Stimulated activated CD8-positive, alpha-beta memory T cell treated with anti-CD3 and anti-CD28 coated beads, Interleukin-12 subunit alpha, Interleukin-12 subunit beta, amount 100 ng/mL, for 1 hour (primary cell): Measurements from ENCODE around the gene FBN2.

ENCODE experiments used
- DNase-seq: peaks from one replicate; pipeline ENCODE4 v3.0.0-alpha.2; 2020; ENCODE audit warnings: low read depth

Gene FBN2

GRCh38 chr5:128252756-128253155 lies 285.3 kb downstream of the FBN2 start:
- DNase-seq = no peak

DNA sequence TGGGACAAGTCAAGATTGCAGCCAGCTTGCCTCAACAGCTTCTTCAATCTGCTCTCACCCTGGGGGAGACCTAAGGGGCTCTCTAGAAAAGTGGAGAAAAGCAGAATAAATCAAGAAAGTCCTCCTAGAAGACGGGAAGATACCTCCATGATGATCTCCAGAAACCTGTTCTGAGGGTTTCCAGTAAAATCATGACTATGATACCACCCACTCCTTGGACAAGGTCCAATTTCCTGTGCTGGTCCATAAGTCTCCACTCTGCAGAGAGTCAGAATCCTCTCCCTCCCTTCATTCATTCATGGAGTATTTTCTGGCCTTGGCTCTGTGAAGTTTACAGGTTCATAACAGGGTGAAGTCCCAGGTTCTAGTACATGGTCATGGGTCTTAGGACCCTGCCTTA lies 285.8 kb downstream of the FBN2 start:
- no peak for DNase-seq

- DNase-seq = no peak
Measured at GRCh38 chr5:128245974-128246373, 292.1 kb downstream of the FBN2 start.

DNA sequence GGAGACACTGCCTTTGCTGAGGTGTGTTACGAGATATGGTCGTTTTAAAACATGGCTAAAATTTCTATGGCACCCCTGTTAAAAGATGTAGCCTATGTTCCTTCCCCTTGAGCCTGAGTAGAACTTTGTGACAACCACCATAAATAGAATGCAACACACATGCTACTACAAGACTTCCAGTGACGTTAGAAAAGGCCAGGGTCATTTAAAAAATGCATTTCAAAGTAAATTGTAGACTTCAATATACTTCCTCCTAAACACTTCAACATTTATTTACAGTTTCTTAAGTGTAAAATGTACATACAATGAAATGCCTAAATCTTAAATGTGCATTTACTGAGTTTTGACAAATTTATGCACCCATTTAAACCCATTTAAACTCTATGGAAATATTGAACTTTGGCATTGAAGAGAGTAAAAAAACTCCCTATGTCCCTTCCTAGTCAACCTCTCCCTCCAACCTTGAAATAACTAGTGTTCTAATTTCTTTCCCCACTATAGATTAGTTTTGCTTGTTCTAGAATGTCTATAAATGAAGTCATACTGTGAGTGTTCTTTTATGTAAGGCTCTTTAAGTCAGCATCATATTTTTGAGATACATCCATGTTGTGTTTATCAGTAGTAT lies 294.0 kb downstream of the FBN2 start:
- DNase-seq = no peak

DNA sequence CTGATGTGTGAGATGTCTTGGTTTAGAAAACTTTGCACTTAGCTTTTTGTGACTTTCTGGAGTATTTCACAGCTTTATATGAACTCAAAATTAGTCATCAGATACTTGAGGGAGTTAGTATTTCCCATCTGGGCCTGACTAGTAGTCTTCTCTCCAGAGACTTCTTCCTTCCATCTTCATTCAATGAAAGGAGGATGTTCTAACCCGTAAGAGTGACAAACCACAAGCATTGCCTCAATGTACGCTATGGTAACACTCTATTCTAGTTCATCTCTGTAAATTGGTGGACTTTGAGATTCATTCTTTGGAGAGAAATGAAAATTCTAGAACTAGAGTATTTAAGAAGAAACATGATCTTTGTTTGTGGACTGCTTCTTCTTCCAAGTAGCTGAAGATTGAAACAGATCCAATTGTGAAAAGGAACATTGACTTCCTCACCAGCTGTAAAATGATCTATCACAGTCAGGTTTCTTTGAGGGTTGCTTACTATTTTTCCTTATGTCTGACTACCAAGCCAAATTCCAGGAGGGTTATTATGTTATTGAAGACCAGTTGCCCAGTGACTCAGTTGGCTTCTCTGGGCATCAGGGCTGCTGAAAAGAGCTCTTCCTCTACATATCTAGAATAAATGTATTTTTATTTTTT lies 296.9 kb downstream of the FBN2 start:
- no peak for DNase-seq

DNA sequence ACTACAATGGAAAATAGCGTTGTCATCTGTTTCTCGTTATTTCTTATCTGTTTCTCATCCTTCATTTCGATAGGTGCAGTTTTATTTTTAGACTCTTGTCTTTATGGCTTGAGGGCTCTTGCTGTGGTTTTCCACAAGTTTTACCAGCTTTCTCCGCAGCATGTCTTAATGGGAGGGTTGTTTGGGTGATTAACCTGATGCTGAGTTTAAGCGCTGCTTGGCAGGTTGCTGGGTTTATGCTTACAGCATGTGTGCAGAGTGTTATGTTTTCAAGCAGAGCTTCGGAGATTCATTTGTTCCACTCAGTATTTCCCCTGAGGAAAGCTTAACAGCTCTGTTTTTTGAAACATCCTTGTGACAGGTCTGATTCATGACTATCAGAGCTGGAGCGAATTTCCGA lies 300.5 kb downstream of the FBN2 start:
- no peak for DNase-seq

DNA sequence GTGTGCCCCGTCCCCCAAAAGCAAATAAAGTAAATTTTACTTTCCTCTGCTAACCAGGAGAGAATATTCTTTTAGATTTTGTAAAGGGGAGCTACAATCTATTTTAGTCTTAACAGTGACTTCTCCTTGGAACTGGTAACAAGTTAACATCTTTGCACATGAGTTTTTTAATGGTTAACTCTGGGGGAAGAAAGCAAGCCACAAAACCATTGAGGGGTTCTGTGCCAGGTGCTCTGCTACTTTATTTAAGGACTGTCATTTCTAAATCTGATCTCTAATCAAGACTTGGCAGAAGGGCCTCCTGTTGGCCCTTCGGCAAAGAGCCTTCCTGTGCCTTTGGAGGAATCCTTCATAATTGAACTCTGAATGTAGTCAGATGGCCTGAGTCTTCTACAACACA lies 301.0 kb downstream of the FBN2 start:
- no peak for DNase-seq

DNA sequence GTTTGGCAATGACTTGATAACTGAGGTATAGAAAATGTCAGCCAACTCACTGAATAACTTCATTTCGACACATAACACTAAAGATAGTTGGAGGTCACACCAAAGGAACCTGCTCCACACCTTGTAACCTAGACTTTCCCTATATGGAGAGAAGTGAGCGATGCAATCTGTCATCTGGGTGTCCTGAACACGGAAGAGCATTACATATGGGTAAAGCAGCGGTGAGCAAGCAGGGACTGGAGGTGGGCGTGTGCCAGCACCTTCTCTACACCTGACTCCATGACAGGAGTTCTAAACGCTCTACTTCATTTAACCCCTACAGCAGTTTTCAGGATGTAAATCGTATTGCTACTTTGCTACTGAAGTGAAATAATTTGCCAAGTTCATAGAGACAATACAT lies 301.7 kb downstream of the FBN2 start:
- no peak for DNase-seq

- DNase-seq = no peak
Measured at GRCh38 chr5:128234928-128235641, 303.0 kb downstream of the FBN2 start.

DNA sequence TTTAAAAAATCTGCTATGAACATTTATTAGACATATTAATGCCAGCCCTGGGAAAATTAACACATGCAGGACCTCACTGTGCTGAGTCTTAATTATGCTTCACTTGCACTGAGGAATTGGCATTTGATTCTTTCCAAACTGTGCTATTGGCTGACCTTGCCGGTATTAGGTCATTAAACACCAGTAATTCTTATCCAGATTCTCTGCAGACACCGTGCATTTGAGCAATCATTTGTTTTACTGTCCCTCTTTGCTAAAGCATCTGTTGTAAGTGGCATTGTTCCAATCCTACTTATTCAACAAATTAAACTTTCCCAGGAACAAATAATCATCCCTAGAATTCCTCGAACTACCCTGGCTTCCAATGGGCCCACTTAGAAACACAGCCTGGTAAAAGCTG lies 309.5 kb downstream of the FBN2 start:
- no peak for DNase-seq

DNA sequence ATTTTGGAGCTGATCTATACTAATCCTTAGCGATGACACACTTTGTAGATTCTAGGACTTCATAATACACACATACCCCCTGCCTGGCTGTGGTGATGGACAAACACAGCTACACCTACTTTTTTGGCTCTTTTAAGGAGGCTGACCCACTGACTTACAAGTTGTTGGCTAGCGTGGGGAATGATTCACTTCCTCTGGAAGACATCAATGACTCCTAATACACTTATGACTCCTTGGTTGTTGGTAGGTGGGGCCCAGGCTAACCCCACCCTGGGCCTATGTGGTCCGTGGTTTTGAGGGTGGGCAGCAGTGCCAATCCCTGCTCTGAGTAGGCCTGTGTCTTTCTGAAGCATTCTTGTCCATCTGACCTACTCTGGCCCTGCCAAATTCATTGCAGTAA lies 310.0 kb downstream of the FBN2 start:
- DNase-seq = no peak

DNA sequence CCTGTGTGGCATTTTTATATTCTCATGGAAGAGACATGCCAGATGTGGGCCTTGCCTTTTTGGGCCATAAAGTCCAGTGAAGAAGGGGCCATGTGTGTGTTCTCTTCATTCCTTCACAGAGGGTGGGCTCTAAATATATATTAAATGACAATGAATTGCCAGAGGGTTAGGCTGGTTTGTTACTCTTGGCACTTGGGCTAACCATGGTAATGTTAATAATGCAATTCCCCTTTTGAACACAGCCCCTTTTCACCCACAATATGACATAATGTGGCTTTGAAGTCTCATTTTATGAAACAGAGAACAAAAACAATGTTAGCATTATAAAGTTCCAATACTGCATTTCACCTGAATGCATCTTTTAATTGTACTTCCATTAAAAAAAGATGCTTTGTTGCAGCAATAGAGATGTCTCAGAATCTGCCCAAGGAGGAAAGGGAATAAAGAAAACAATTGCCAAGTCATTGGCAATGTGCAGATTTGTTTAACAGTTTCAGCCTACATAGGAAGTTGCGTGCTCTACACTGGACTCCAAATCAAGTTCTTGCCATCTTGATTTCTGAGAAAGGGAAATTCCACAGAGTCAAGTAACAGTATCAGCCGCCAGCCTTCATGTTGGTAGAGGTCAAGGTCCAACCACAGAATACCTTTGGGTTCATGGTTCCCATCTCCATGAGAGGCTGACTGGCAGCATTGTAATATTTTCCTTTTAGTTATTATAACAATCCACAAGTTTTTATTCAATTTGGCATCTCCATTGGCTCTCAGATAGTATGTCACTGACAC lies 312.6 kb downstream of the FBN2 start:
- no peak for DNase-seq

- no peak for DNase-seq
Measured at GRCh38 chr5:128224336-128224735, 313.7 kb downstream of the FBN2 start.

- DNase-seq = no peak
Measured at GRCh38 chr5:128220841-128221240, 317.2 kb downstream of the FBN2 start.

DNA sequence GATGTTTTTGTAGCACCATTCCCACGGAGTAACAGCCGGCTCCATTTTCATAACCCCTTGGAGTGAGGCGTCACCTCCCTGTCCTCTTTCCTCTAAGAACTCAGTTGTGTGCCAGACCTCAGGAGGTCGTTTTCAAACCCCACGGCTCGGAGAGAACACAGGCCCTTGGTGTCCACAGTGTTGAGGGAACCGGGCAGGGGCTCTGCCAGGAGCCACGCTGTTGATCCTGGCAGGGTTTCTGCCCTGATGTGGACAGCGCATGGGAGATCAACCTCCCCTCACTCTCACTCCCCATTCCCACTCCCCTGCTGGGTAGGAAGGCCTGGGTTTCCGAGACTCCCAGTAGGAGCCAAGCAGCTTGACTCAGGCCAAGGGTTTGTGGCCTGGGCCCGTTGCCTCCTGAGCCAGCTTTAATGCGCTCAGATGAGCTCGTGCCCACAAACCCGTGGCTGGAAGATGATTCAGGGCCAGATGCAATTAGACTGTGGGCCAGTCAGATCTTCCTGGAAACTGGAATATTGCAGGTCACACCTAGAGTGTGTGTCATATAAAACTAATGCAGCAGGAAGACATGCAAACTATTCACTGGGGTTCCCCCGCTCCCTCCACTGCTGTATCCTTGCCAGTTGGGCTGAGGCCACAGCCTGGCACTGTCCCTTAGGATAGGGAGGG lies 321.0 kb downstream of the FBN2 start:
- no peak for DNase-seq

GRCh38 chr5:128216285-128216684 lies 321.8 kb downstream of the FBN2 start:
- DNase-seq = no peak

- DNase-seq = no peak
Measured at GRCh38 chr5:128213833-128214232, 324.2 kb downstream of the FBN2 start.

DNA sequence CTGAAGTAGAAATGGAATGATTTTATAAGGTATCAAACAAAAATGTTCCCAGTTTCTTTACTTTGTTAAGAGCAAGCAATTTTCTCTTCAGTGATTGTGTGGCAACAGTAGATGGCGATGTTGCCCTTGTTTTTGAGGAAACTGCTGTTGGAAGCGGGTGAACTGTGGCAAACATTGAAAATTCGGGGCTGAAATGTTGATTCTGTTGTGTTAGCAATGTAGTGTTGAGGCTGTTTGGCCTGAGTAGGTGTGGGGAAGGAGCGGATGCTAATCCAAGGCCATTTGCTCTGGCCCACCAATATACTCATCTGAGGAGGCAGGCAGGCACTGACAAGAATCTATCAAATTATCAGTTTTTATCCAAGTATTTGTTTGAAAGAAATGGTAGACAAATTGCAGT lies 324.7 kb downstream of the FBN2 start:
- DNase-seq = no peak

DNA sequence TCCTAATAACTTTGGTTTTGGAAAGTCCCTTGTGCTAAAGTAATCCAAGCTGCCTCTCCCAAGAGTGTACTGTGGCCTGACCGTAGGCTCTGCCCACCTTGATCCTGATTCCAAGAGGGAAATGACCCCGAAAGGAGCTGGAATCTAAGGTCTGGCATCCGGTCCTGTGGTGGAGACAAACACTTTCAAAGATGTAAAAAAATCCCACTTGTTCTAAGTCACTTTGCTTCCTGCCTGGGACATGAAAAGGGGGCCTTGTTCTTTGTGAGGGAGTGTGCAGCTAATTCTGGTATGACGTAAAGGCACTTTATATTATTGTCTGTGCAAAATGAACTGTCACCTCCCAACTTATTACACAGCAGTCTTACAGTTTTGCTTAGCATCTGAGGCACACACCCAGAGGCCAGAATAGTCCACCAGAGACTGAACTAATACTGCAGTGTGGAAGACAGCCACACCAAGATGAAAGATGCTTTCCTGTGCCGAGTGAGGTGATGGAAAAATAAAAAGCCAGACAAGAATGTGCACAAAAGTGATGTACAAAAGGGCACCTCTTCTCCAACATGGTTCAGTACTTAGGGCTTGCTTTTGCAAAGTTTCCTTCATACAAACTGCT lies 325.7 kb downstream of the FBN2 start:
- DNase-seq = no peak

- DNase-seq = no peak
Measured at GRCh38 chr5:128208436-128208835, 329.6 kb downstream of the FBN2 start.
